KMS-11 (cell line): ENCODE data around the gene NEK5.

Source experiments
- H2AFZ ChIP-seq: fragments of 200-600 bp; sonication (generic); 2 replicates; pipeline ENCODE4 v1.6.1; 2016; ENCODE audit warnings: antibody characterized with exemption, mixed run types, low read depth
- H3K27ac ChIP-seq: fragments of 200-600 bp; sonication (generic); 2 replicates; pipeline ENCODE4 v1.6.1; 2016; ENCODE audit warnings: mild to moderate bottlenecking, mixed run types
- H3K27me3 ChIP-seq: fragments of 200-600 bp; sonication (generic); 2 replicates; pipeline ENCODE4 v1.6.1; 2017; ENCODE audit warnings: mild to moderate bottlenecking, low read depth, mixed run types, moderate library complexity; ENCODE audit not compliant: insufficient read depth
- H3K36me3 ChIP-seq: fragments of 200-600 bp; sonication (generic); 2 replicates; pipeline ENCODE4 v1.6.1; 2017; ENCODE audit warnings: mild to moderate bottlenecking, mixed run types; ENCODE audit not compliant: insufficient read depth
- H3K4me1 ChIP-seq: fragments of 200-600 bp; sonication (generic); 2 replicates; pipeline ENCODE4 v1.6.1; 2016; ENCODE audit warnings: mild to moderate bottlenecking, low read depth, mixed run types; ENCODE audit not compliant: poor library complexity, severe bottlenecking
- H3K4me2 ChIP-seq: fragments of 200-600 bp; sonication (generic); 2 replicates; pipeline ENCODE4 v1.7.0; 2016; ENCODE audit warnings: mild to moderate bottlenecking, mixed run types
- H3K4me3 ChIP-seq: fragments of 200-600 bp; sonication (generic); IDR thresholded peaks from 2 replicates; pipeline ENCODE4 v1.6.1; 2017; ENCODE audit warnings: low read depth, low read length, mixed read lengths; ENCODE audit not compliant: insufficient read depth
- H3K79me2 ChIP-seq: fragments of 200-600 bp; sonication (generic); 2 replicates; pipeline ENCODE4 v1.6.1; 2016; ENCODE audit warnings: low read depth, mixed run types; ENCODE audit not compliant: insufficient read depth
- H3K9ac ChIP-seq: fragments of 200-600 bp; sonication (generic); 2 replicates; pipeline ENCODE4 v1.6.1; 2016; ENCODE audit warnings: mild to moderate bottlenecking, mixed run types
- H4K20me1 ChIP-seq: fragments of 200-600 bp; sonication (generic); 2 replicates; pipeline ENCODE4 v1.6.1; 2016; ENCODE audit warnings: mild to moderate bottlenecking, mixed run types; ENCODE audit not compliant: insufficient read depth
- CTCF ChIP-seq: fragments of 200-600 bp; sonication (generic); conservative IDR thresholded peaks from 2 replicates; pipeline ENCODE4 v1.6.1; 2017; ENCODE audit warnings: low read depth, mild to moderate bottlenecking, antibody characterized with exemption, low read length, moderate library complexity, mixed read lengths

Gene NEK5

GRCh38 chr13:52158629-52159158 lies 29.8 kb upstream of the NEK5 start:
- no peak for TF ChIP-seq CTCF
- Histone ChIP-seq H3K36me3 (no peaks in the 10 kb centered on the region), H3K4me2 (peak overlapping the region; percentile 92), H3K79me2 (peaks cover 7% of the 10 kb centered on the region; the same call in 1 of the 2 replicates), H3K27me3 (no peaks in the 10 kb centered on the region), H3K4me3 (no peak overlapping the region), H3K4me1 (peaks cover 14% of the 10 kb centered on the region), H2AFZ (peak overlapping the region; percentile 87), H4K20me1 (no peaks in the 10 kb centered on the region), H3K27ac (peak overlapping the region; percentile 60), H3K9ac (peak overlapping the region; percentile 83)

- no peaks in the 10 kb centered on the region for H3K27me3 ChIP-seq
- H3K4me2 ChIP-seq, result no peak overlapping the region
- H3K4me1 ChIP-seq, result peaks cover 14% of the 10 kb centered on the region
- no peak overlapping the region for H2AFZ ChIP-seq
- no peak overlapping the region for H3K9ac ChIP-seq
- H3K79me2 ChIP-seq, result peaks cover 7% of the 10 kb centered on the region; the same call in 1 of the 2 replicates
- H3K36me3 ChIP-seq, result no peaks in the 10 kb centered on the region
- H3K27ac ChIP-seq, result no peak overlapping the region
- TF ChIP-seq CTCF, result no peak
- H4K20me1 ChIP-seq, result no peaks in the 10 kb centered on the region
- H3K4me3 ChIP-seq, result no peak overlapping the region
These were observed 27.9 kb upstream of the NEK5 start for GRCh38 chr13:52156724-52157261.

GRCh38 chr13:52155177-52155576 lies 26.3 kb upstream of the NEK5 start:
- no peaks in the 10 kb centered on the region for H3K27me3 ChIP-seq
- H3K9ac ChIP-seq, result no peak overlapping the region
- no peak overlapping the region for H3K27ac ChIP-seq
- no peaks in the 10 kb centered on the region for H4K20me1 ChIP-seq
- no peaks in the 10 kb centered on the region for H3K36me3 ChIP-seq
- no peak overlapping the region for H3K4me2 ChIP-seq
- peaks cover 14% of the 10 kb centered on the region for H3K4me1 ChIP-seq
- no peak for TF ChIP-seq CTCF
- peaks cover 7% of the 10 kb centered on the region; the same call in 1 of the 2 replicates for H3K79me2 ChIP-seq
- H3K4me3 ChIP-seq, result no peak overlapping the region
- no peak overlapping the region for H2AFZ ChIP-seq

GRCh38 chr13:52147225-52147624 lies 18.4 kb upstream of the NEK5 start:
- H3K27me3 ChIP-seq, result no peaks in the 10 kb centered on the region
- H4K20me1 ChIP-seq, result no peaks in the 10 kb centered on the region
- no peak for TF ChIP-seq CTCF
- H3K4me3 ChIP-seq, result no peak overlapping the region
- H2AFZ ChIP-seq, result no peak overlapping the region
- no peaks in the 10 kb centered on the region for H3K79me2 ChIP-seq
- H3K4me2 ChIP-seq, result no peak overlapping the region
- H3K36me3 ChIP-seq, result no peaks in the 10 kb centered on the region
- H3K27ac ChIP-seq, result no peak overlapping the region
- no peaks in the 10 kb centered on the region for H3K4me1 ChIP-seq
- H3K9ac ChIP-seq, result no peak overlapping the region
